A549 treated with DMSO at 1 μM for 4 hours (cell line): ENCODE data around the gene TBCE. TPM values are rescaled to one million over a fixed set of nuclear protein-coding genes. Genes with fewer than 3 reads are reported as not detected.

Source experiments
- total RNA-seq: library from RNA; stranded (reverse); fragments of 200-300 nt; extraction: Qiagen RNA extraction; gene quantifications from 5 replicates; pipeline ENCODE4 v1.2.3, GENCODE V29; 2022; ENCODE audit warnings: low read depth

TBCE gene
- total RNA-seq, result 41.0 to 50.6 TPM (median 46.5 TPM) in 5 replicates

DNA sequence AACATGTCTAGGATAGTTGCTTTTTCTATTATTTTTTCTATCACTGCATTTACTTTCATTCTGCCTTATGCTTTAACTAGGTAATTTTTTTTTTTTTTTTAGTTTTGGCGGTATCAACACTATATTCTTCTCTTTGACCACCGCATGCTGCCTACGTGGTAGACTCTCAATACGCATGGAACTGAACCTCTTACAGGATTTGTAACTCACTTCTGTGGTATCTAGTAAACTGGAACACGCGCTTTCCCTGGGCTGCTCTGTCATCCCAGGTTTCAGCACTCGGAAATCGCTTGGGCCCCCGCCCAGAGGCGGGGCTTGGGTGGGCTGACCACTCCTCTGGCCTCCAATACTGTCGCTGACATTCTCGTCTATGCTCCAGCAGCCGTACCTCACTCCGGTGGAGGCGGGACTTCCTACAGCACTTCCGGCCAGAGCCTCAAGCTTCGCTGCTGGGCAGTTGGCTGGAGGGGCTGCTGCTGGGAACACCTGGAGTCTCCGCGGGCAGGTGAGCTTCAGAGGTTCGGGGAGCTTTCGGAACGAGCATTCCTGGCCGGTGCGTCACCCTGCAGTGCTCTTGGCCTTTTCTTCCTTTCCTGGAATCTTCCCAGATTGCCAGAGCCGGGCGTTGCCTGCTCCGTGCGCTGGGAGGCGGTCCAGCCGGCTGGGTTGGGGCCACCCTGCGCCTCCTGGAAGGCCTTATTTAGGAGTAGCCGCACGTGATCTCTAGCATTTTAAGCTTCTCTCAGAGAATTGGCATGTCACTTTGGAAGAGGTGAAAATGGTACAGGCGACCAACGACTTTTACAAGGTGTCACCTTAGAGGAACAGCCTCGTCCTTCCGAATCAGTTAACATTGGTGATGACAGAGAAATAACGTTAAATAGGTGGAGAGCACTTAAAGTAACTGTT lies at the start of gene TBCE:
TSS of gene TBCE (plus strand) at position 428 of the 909 bp plus-strand sequence. CDS start 12,623 bp downstream, outside the sequence.

DNA sequence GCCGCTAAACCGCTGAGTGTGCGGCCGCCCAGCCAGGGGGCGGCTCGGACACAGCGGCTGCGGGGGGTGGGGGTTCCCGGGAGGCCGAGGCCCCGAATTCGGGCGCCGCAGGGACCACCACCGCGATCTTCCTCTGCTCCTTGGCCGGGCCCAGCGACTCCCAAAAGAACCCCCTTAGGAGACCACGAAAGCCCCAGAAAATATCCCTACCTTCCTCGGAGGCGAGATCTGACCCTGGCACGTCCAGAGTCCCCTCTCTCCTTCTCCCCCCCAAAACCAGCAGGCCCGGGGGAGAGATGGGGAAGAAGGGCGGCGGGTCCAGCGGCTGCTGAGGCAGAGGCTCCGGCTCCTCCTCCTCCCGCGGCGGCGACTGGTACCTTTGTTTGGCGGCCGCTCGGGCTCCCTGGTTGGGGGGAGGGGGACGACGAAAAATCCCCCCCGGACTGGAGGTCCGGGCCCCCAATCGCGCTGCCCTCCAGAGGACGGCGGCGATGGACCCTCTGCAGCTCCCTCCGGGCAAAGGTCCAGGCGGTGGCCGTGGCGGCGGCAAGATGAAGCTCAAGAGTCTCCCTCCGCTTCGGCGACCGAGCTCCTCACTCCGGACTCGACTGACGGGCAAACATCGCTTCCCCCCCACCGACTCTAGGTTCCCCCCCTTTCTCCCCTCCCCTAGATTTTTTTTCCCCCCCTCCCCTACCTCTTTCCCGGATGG lies 39.5 kb upstream of the TBCE start, which contains the start of gene ARID4B:
TSS of gene ARID4B (minus strand) at position 621 of the 712 bp plus-strand sequence. CDS start 1,260 bp downstream, outside the sequence.

GRCh38 chr1:235328271-235329138 lies 38.7 kb upstream of the TBCE start, which contains the start of gene GGPS1:
GGPS1 (plus strand) TSS chr1:235328570; CDS start chr1:235335265, 6,695 bp downstream.

Other genes starting within 250 kb of the TBCE start
- gene TOMM20, start 238.6 kb upstream of the TBCE start, total RNA-seq, result 109 to 129 TPM (median 125 TPM) in 5 replicates
- 60.5 to 83.1 TPM (median 71.1 TPM) in 5 replicates for gene RBM34, start 206.2 kb upstream of the TBCE start, total RNA-seq
- gene ARID4B, start 39.2 kb upstream of the TBCE start, total RNA-seq, result 13.7 to 22.2 TPM (median 19.3 TPM) in 5 replicates
- gene GGPS1, start 38.9 kb upstream of the TBCE start, total RNA-seq, result 18.3 to 25.4 TPM (median 21.8 TPM) in 5 replicates
- 18.8 to 22.2 TPM (median 21.7 TPM) in 5 replicates for gene B3GALNT2, start 137.0 kb downstream of the TBCE start, total RNA-seq